ENCODE data around the gene ATP10B.

Gene ATP10B

GRCh38 chr5:160702934-160703333, 149.1 kb downstream of the ATP10B start:
- DNase-seq (no peak), ATAC-seq (replicated peaks) (peak; percentile 92)
- no peak overlapping the region for H3K4me3 Mint-ChIP-seq
- peaks cover 18 to 21% of the 10 kb centered on the region in 2 donors for H3K27me3 Mint-ChIP-seq
- H3K36me3 Mint-ChIP-seq, result peaks cover 0 to 4% of the 10 kb centered on the region in 2 donors
- peaks cover 4 to 9% of the 10 kb centered on the region in 2 donors for H3K9me3 Mint-ChIP-seq
- H3K4me1 Mint-ChIP-seq, result peaks cover 2 to 10% of the 10 kb centered on the region in 2 donors
- no peak overlapping the region for H3K27ac Mint-ChIP-seq

DNA sequence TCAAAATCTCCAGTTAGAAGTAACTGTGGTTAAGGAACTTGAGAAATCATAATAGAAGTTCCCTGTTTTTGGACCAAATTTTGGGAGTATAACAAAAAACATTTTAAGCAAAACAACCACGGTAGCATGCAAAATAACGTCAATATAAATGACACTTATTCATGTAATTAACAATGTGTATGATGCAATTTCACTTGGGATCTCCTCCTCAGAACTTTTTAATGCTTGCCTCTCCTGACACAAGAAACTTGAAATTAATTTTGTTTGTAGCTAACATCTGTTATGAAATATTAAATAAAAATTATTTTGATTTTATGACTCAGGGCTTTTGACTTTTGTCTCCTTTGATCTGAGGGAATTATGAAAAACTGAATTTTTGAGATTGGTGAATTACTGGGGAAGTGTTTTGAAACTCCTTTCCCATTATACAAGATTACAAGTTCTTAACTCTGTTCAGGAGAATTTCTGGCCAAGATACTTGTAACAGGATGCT, 149.7 kb downstream of the ATP10B start:
- Mint-ChIP-seq H3K4me3 (no peak overlapping the region), H3K27ac (no peak overlapping the region), H3K9me3 (peaks cover 4 to 9% of the 10 kb centered on the region in 2 donors), H3K27me3 (peaks cover 18 to 21% of the 10 kb centered on the region in 2 donors), H3K4me1 (peaks cover 2 to 10% of the 10 kb centered on the region in 2 donors), H3K36me3 (peaks cover 0 to 4% of the 10 kb centered on the region in 2 donors)
- ATAC-seq (replicated peaks), result no peak
- DNase-seq, result no peak

GRCh38 chr5:160701403-160701802, 150.6 kb downstream of the ATP10B start:
- H3K4me3 Mint-ChIP-seq, result no peak overlapping the region
- H3K27ac Mint-ChIP-seq, result no peak overlapping the region
- peaks cover 4 to 9% of the 10 kb centered on the region in 2 donors for H3K9me3 Mint-ChIP-seq
- ATAC-seq (replicated peaks) (no peak), DNase-seq (no peak)
- peaks cover 2 to 10% of the 10 kb centered on the region in 2 donors for H3K4me1 Mint-ChIP-seq
- peaks cover 18 to 21% of the 10 kb centered on the region in 2 donors for H3K27me3 Mint-ChIP-seq
- peaks cover 0 to 4% of the 10 kb centered on the region in 2 donors for H3K36me3 Mint-ChIP-seq

- Mint-ChIP-seq H3K27ac (no peak overlapping the region), H3K9me3 (peaks cover 2 to 4% of the 10 kb centered on the region in 2 donors), H3K4me3 (no peak overlapping the region), H3K36me3 (no peaks in the 10 kb centered on the region), H3K4me1 (peaks cover 2 to 10% of the 10 kb centered on the region in 2 donors), H3K27me3 (peaks cover 13 to 21% of the 10 kb centered on the region in 2 donors)
- ATAC-seq (replicated peaks) (no peak), DNase-seq (no peak)
These were observed 152.7 kb downstream of the ATP10B start for GRCh38 chr5:160699301-160699700.

DNA sequence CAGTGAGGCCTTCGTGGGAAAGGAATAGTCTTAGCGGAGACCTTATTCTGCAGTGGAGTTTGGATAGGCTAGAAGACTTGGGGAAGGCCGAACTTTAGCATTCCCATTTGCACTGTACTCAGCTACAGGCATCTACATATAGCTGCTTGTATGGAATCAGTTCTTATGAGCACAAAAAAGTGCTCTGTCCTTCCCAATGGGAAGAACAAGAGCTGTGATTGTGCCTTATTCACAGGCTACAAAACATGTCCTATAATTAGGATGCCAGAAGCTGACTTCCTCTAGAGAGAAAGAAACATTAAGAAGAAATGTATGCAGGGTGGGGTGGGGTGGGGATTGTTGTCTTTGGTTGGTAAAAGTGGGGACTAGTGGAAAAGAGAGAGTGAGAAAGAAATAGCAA, 154.7 kb downstream of the ATP10B start:
- Mint-ChIP-seq H3K9me3 (peaks cover 2 to 4% of the 10 kb centered on the region in 2 donors), H3K4me1 (peaks cover 2 to 10% of the 10 kb centered on the region in 2 donors), H3K36me3 (no peaks in the 10 kb centered on the region), H3K4me3 (no peak overlapping the region), H3K27me3 (peaks cover 13 to 21% of the 10 kb centered on the region in 2 donors), H3K27ac (no peak overlapping the region)
- ATAC-seq (replicated peaks) (no peak), DNase-seq (no peak)

- ATAC-seq (replicated peaks), result no peak
- Mint-ChIP-seq H3K27me3 (peaks cover 0 to 7% of the 10 kb centered on the region in 2 donors), H3K9me3 (peaks cover 0 to 4% of the 10 kb centered on the region in 2 donors), H3K36me3 (no peaks in the 10 kb centered on the region), H3K4me1 (no peaks in the 10 kb centered on the region), H3K4me3 (no peak overlapping the region), H3K27ac (no peak overlapping the region)
- DNase-seq, result no peak
These were observed 157.1 kb downstream of the ATP10B start for GRCh38 chr5:160694896-160695295.

DNA sequence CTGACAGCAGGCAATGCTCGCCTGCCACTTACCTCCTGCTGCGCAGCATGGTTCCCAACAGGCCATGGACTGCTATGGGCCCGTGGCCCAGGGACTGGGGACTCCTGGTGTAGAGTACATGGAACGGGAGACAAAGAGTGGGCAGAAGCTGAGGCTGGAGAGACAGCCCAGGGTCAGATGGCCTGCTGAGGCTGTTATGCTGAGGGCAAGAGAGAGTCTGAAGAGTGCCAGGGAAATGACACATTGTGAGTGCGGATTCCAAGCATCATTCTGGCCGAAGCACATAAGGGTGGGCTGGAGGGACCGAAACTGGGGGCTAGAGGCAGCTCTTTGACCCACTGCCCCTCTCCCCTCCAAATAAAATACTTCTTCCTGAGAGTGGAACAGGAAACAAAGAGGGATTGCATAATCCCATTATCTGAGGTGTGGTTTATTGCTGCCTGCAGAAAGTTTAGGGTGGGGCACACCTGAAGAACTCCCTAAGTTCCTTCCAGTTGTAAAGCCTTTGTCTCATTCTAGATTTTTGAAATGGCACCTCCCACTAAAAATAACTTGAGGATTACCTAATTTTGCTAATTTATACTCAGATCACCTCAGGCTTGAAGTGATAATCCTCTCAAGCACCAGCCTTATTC, 158.1 kb downstream of the ATP10B start:
- no peak overlapping the region for H3K27ac Mint-ChIP-seq
- H3K36me3 Mint-ChIP-seq, result no peaks in the 10 kb centered on the region
- H3K27me3 Mint-ChIP-seq, result peaks cover 0 to 6% of the 10 kb centered on the region in 2 donors
- peaks cover 0 to 6% of the 10 kb centered on the region in 2 donors for H3K9me3 Mint-ChIP-seq
- no peak for DNase-seq
- no peak for ATAC-seq (replicated peaks)
- H3K4me1 Mint-ChIP-seq, result no peaks in the 10 kb centered on the region
- H3K4me3 Mint-ChIP-seq, result no peak overlapping the region

- no peak for DNase-seq
- H3K9me3 Mint-ChIP-seq, result peaks cover 0 to 6% of the 10 kb centered on the region in 2 donors
- ATAC-seq (replicated peaks), result no peak
- peaks cover 0 to 12% of the 10 kb centered on the region in 2 donors for H3K27me3 Mint-ChIP-seq
- no peaks in the 10 kb centered on the region for H3K36me3 Mint-ChIP-seq
- no peak overlapping the region for H3K27ac Mint-ChIP-seq
- H3K4me3 Mint-ChIP-seq, result no peak overlapping the region
- H3K4me1 Mint-ChIP-seq, result peaks cover 0 to 2% of the 10 kb centered on the region in 2 donors
These were observed 159.7 kb downstream of the ATP10B start for GRCh38 chr5:160692271-160692670.

GRCh38 chr5:160685695-160686094, 166.3 kb downstream of the ATP10B start:
- Mint-ChIP-seq H3K27ac (no peak overlapping the region), H3K9me3 (peaks cover 0 to 3% of the 10 kb centered on the region in 2 donors), H3K4me1 (peaks cover 0 to 2% of the 10 kb centered on the region in 2 donors), H3K27me3 (peaks cover 0 to 12% of the 10 kb centered on the region in 2 donors), H3K36me3 (no peaks in the 10 kb centered on the region), H3K4me3 (no peak overlapping the region)
- ATAC-seq (replicated peaks) (peak; percentile 73 to 78), DNase-seq (no peak)

DNA sequence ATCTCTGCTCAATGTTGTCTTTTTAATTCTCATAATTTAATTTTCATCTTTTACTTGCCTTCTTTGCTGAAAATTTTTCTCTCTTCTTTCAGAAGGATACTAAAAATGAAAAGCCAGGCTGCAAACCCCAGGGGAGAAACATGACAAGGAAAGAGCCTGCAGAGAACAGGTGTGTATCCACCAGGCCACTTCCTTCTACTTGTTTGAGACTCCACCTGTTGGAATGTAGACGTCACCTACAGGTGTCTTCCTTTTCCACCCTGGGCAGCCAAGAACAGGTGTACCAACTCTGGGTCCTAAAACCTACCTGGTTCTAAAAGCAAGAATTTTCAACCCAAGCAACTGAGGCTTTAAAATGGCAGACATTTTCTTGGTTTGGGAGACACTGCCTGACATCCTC, 166.8 kb downstream of the ATP10B start:
- ATAC-seq (replicated peaks), result no peak
- DNase-seq, result no peak
- no peaks in the 10 kb centered on the region for H3K36me3 Mint-ChIP-seq
- H3K9me3 Mint-ChIP-seq, result peaks cover 0 to 2% of the 10 kb centered on the region in 2 donors
- H3K4me3 Mint-ChIP-seq, result no peak overlapping the region
- H3K4me1 Mint-ChIP-seq, result peaks cover 0 to 2% of the 10 kb centered on the region in 2 donors
- peaks cover 0 to 12% of the 10 kb centered on the region in 2 donors for H3K27me3 Mint-ChIP-seq
- H3K27ac Mint-ChIP-seq, result peak overlapping the region; percentile 51

DNA sequence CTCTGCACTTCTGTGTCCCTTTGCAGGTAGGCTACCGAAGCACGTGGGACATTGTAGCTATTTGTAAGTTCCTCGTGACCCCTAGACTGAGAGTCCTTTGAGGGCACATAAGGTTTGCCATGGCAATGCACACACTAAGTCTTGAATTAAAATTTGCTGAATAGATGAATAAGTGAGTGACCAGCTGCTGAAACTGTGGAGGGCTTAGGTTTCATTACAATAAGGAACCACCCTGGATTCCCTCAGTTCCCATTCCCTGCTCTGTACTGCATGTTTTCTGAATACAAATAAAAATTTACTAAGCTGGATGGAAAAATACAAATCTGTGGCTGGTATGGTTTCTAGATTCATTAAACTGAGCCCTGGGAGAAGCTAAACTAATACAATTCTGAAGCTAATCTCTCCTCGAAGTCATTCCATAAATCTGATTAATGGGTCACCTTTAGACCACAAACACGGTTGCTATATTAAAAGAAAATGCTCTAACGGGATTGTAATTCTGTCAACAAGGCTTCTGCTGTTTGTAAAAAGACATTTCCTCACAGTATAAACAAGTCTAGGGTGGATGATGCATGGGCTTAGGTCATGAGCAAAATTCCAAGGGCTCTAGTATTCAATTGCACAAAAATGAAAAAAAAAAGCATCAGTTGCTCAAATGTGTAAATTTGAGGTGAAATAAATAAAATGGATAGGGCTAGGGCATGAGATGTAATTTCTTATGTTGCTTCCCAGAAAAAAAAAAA, 172.3 kb downstream of the ATP10B start:
- H3K27ac Mint-ChIP-seq, result no peak overlapping the region
- no peaks in the 10 kb centered on the region for H3K36me3 Mint-ChIP-seq
- no peak overlapping the region for H3K4me3 Mint-ChIP-seq
- peaks cover 0 to 9% of the 10 kb centered on the region in 2 donors for H3K27me3 Mint-ChIP-seq
- no peaks in the 10 kb centered on the region for H3K9me3 Mint-ChIP-seq
- DNase-seq (no peak), ATAC-seq (replicated peaks) (no peak)
- no peaks in the 10 kb centered on the region for H3K4me1 Mint-ChIP-seq

DNA sequence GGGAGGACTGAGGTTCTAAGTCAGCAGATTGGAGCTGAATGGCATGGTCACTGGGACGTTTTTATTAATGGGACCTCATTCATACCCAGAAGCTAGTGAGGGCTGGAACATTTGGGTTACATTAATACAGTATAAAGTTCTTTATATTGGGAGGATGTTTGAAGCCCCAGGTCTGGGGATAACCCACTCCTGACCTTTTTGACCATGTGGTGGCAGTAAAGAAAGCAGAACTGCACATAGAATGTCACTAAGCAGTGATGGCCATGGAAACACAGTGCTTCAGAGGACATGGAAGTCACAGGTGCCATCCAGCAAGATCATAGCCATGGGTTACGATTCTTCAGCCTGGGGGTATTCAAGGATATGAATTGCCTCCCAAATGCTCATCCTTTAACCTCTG, 176.0 kb downstream of the ATP10B start:
- no peaks in the 10 kb centered on the region for H3K4me1 Mint-ChIP-seq

GRCh38 chr5:160674901-160675300, 177.1 kb downstream of the ATP10B start:
- no peak for DNase-seq
- H3K27me3 Mint-ChIP-seq, result peaks cover 0 to 9% of the 10 kb centered on the region in 2 donors
- no peak for ATAC-seq (replicated peaks)
- H3K27ac Mint-ChIP-seq, result no peak overlapping the region
- H3K36me3 Mint-ChIP-seq, result no peaks in the 10 kb centered on the region
- H3K4me3 Mint-ChIP-seq, result no peak overlapping the region
- no peaks in the 10 kb centered on the region for H3K9me3 Mint-ChIP-seq
- H3K4me1 Mint-ChIP-seq, result no peaks in the 10 kb centered on the region

More for the DNA sequence above, 176.0 kb downstream of the ATP10B start:
- no peaks in the 10 kb centered on the region for H3K9me3 Mint-ChIP-seq
- peaks cover 0 to 9% of the 10 kb centered on the region in 2 donors for H3K27me3 Mint-ChIP-seq
- no peak for DNase-seq
- peak; percentile 66 to 72 for ATAC-seq (replicated peaks)
- H3K36me3 Mint-ChIP-seq, result no peaks in the 10 kb centered on the region
- H3K4me3 Mint-ChIP-seq, result no peak overlapping the region
- H3K27ac Mint-ChIP-seq, result no peak overlapping the region

GRCh38 chr5:160672521-160672920, 179.5 kb downstream of the ATP10B start:
- ATAC-seq (replicated peaks), result no peak
- Mint-ChIP-seq H3K4me1 (no peaks in the 10 kb centered on the region), H3K4me3 (no peak overlapping the region)

GRCh38 chr5:160668356-160668755, 183.7 kb downstream of the ATP10B start:
- Mint-ChIP-seq H3K27ac (no peak overlapping the region), H3K9me3 (no peaks in the 10 kb centered on the region), H3K4me3 (no peak overlapping the region), H3K27me3 (no peaks in the 10 kb centered on the region), H3K36me3 (no peaks in the 10 kb centered on the region), H3K4me1 (no peaks in the 10 kb centered on the region)
- no peak for DNase-seq
- no peak for ATAC-seq (replicated peaks)

More at GRCh38 chr5:160672521-160672920, 179.5 kb downstream of the ATP10B start:
- DNase-seq, result no peak
- H3K36me3 Mint-ChIP-seq, result no peaks in the 10 kb centered on the region
- peaks cover 0 to 9% of the 10 kb centered on the region in 2 donors for H3K27me3 Mint-ChIP-seq
- no peak overlapping the region for H3K27ac Mint-ChIP-seq
- no peaks in the 10 kb centered on the region for H3K9me3 Mint-ChIP-seq

Measured in stimulated activated naive B cell treated with anti-CD40 and anti-IgM and Interleukin-4, amounts not matched to agents 10 μg/mL and 1 μg/mL and 100 μg/mL, for 72 hours (primary cell).